Hair follicle dermal papilla cell (primary cell): ENCODE measurements around the gene CCDC197. TPM values are rescaled to one million over a fixed set of nuclear protein-coding genes. Genes with fewer than 3 reads are reported as not detected.

ENCODE experiments used
- small RNA-seq: library from RNA; depleted of rRNA; stranded (forward); fragments of <200 nt; gene quantifications from one replicate; pipeline ENCODE3, GENCODE V24; 2012
- total RNA-seq: library from RNA; depleted of rRNA; stranded (reverse); fragments of >200 nt; gene quantifications from 2 replicates; pipeline ENCODE4 v1.2.3, GENCODE V29; 2012

CCDC197 gene
- not detected in 2 replicates for total RNA-seq

GRCh38 chr14:93997082-93997481, at the start of gene CCDC197:
TSS of gene CCDC197 (plus strand) at chr14:93997301. CDS start at chr14:93998132, 831 bp downstream.

GRCh38 chr14:93976477-93977057, 20.5 kb upstream of the CCDC197 start, which contains the start of gene ASB2:
TSS of gene ASB2 (minus strand) at chr14:93976570. CDS start at chr14:93964539, 12,031 bp downstream.

GRCh38 chr14:94026173-94026888, 29.2 kb downstream of the CCDC197 start, which contains the start of gene OTUB2:
TSS of gene OTUB2 (plus strand) at chr14:94026340. CDS start at chr14:94026538, 198 bp downstream.

Small RNA genes within 50 kb of the gene (small RNA-seq; reads per million reads assigned to genes)
- not detected for gene MIR4506

Other genes starting within 250 kb of the CCDC197 start
- gene PRIMA1, start 208.8 kb upstream of the CCDC197 start, total RNA-seq = not detected in 2 replicates
- gene FAM181A, start 70.0 kb upstream of the CCDC197 start, total RNA-seq = not detected in 2 replicates
- 0.16 TPM in 1 of 2 replicates, not detected in the other for gene ASB2, start 20.7 kb upstream of the CCDC197 start, total RNA-seq
- gene OTUB2, start 29.0 kb downstream of the CCDC197 start, total RNA-seq = 1.9 and 2.2 TPM in 2 replicates
- 150 and 158 TPM in 2 replicates for gene DDX24, start 83.9 kb downstream of the CCDC197 start, total RNA-seq
- gene IFI27L1, start 84.0 kb downstream of the CCDC197 start, total RNA-seq = 9.7 and 16.2 TPM in 2 replicates
- 82.3 and 282 TPM in 2 replicates for gene IFI27, start 113.4 kb downstream of the CCDC197 start, total RNA-seq
- gene IFI27L2, start 132.3 kb downstream of the CCDC197 start, total RNA-seq = 63.4 and 77.8 TPM in 2 replicates
- gene PPP4R4, start 177.0 kb downstream of the CCDC197 start, total RNA-seq = 2.7 and 5.4 TPM in 2 replicates